Measurements from ENCODE around the gene LRRC14B. TPM values are rescaled to one million over a fixed set of nuclear protein-coding genes. Genes with fewer than 3 reads are reported as not detected.

LRRC14B gene
- polyA plus RNA-seq, 1 donor (not counting 4 experiments of a cell fraction or from before 2014, with no cell fraction given), result not detected

DNA sequence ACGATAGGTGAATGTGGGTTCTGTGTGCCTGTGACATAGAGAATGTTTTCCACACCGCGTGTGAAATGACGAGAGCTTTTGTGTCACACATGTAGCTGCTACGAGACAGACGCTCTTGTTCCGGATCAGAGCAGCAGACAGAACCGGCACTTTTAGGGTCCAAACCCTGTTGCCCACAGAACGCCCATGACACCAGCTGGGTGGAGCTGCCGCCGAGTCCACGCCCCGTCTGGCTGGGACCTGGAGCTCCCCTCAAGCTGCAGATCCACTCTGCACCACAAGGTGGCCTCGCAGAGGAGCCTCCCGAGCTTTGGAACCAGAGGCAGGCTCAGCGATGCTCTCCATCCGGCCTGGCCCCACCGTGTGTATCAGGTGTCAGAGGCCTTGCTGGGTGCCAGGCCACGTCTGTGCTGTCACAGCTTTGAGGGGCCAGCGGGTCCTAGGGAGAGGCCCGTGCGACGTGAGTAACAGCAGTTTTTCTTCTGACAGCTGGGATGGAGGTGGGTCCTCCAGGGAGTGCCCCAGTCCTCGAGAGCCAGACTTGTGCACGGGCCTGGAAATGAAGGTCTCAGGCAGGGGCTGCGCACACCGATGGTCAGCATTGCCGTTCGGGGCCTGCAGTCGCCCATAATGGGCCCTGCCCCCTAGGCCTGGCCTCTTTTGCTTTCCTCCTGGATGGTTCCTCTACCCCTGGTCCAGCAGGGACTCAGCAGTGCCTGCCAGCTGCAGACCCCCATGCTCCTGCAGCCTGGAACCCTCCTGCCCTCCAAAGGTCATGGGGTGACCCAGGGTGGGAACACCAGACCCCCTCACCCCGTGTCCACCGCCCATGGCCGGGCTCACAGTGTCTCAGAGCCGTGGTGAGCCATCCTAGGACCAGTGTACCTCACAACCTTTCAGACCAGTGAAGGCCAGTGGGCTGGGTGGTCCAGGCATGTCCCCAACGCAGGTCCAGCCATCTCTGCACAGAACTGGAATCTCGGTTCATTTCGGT is 2.5 kb upstream of the LRRC14B start:
- H3K27ac ChIP-seq (ENCODE audit: control insufficient read depth, insufficient read depth, low read length), result no peak overlapping the region
- H3K4me1 ChIP-seq (ENCODE audit: control insufficient read depth, extremely low read depth, insufficient read depth, low read length), result peaks cover 2% of the 10 kb centered on the region
- H3K9me1 ChIP-seq (ENCODE audit: control insufficient read depth, extremely low read depth, insufficient read depth, low read length), result no peaks in the 10 kb centered on the region
- FAIRE-seq (peak; percentile 62), DNase-seq (ENCODE audit: low read depth, low spot score) (peak; percentile 33)
- peaks cover 4% of the 10 kb centered on the region for H4K20me1 ChIP-seq (ENCODE audit: control insufficient read depth, extremely low read depth, insufficient read depth, low read length)
- H3K79me2 ChIP-seq (ENCODE audit: control insufficient read depth, insufficient read depth, low read length), result no peaks in the 10 kb centered on the region
- H3K9me3 ChIP-seq (ENCODE audit: control insufficient read depth, low read depth, low read length), result no peaks in the 10 kb centered on the region
- peaks cover 45% of the 10 kb centered on the region for H3K27me3 ChIP-seq (ENCODE audit: control insufficient read depth, extremely low read depth, insufficient read depth, low read length)
- dilution Hi-C loops (cut with MboI; ENCODE audit: extremely low pct_ligation_motif_present, low sequenced_read_pairs), result no loop called here
- TF ChIP-seq, protein P1, sequence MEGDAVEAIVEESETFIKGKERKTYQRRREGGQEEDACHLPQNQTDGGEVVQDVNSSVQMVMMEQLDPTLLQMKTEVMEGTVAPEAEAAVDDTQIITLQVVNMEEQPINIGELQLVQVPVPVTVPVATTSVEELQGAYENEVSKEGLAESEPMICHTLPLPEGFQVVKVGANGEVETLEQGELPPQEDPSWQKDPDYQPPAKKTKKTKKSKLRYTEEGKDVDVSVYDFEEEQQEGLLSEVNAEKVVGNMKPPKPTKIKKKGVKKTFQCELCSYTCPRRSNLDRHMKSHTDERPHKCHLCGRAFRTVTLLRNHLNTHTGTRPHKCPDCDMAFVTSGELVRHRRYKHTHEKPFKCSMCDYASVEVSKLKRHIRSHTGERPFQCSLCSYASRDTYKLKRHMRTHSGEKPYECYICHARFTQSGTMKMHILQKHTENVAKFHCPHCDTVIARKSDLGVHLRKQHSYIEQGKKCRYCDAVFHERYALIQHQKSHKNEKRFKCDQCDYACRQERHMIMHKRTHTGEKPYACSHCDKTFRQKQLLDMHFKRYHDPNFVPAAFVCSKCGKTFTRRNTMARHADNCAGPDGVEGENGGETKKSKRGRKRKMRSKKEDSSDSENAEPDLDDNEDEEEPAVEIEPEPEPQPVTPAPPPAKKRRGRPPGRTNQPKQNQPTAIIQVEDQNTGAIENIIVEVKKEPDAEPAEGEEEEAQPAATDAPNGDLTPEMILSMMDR (optimal IDR thresholded peaks at IDR 0.05 in 1 of 3, IDR thresholded peaks at IDR 0.05 in 1 of 3, conservative IDR thresholded peaks at IDR 0.05 in 1 of 3; ENCODE audit: extremely low read depth in 1 of 3, insufficient read depth in 2 of 3, low read length in 3 of 3), result peak; percentile 87 to 97 (median 93)
- TF ChIP-seq EZH2 (IDR thresholded peaks at IDR 0.05; ENCODE audit: low read length), result no peak
- H3K9ac ChIP-seq (ENCODE audit: control insufficient read depth, extremely low read depth, insufficient read depth, low read length), result no peak overlapping the region
- H3K4me2 ChIP-seq (ENCODE audit: control insufficient read depth, extremely low read depth, insufficient read depth, low read depth, low read length), result peak overlapping the region; percentile 68
- H3K36me3 ChIP-seq (ENCODE audit: control insufficient read depth in 2 of 2, extremely low read depth in 1 of 2, insufficient read depth in 2 of 2, low read length in 2 of 2), result no peaks in the 10 kb centered on the region
- H2AFZ ChIP-seq (ENCODE audit: control insufficient read depth, low read length), result peak overlapping the region; percentile 59
- H3K4me3 ChIP-seq (ENCODE audit: control insufficient read depth in 2 of 3, extremely low read depth in 1 of 3, insufficient read depth in 2 of 3, low read depth in 1 of 3, low read length in 3 of 3), result peak overlapping the region in 1 of 3 experiments; percentile 4

DNA sequence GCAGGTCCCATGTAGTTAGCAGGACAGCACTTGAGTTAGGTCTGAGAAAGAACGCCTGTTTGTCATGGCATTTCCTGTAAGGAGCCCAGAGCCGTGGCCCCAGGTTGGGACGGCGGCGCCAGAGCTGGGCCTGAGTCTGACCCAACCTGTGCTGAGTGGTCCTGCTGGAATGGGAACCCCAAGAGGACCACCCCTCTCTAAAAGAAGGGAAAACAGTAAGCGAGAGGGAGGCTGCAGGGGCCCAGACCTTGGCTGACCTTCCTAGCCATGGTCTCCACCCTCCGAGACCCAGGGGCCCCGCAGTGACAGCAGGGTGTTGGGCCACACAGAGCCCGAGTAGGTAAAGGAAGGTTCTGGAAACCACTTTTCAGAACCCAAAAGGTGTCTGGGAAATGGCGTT is 1.8 kb upstream of the LRRC14B start:
- dilution Hi-C loops (cut with MboI; ENCODE audit: extremely low pct_ligation_motif_present, low sequenced_read_pairs), result no loop called here
- Histone ChIP-seq H3K4me1 (ENCODE audit: control insufficient read depth, extremely low read depth, insufficient read depth, low read length) (peaks cover 2% of the 10 kb centered on the region), H3K9ac (ENCODE audit: control insufficient read depth, extremely low read depth, insufficient read depth, low read length) (no peak overlapping the region), H3K36me3 (ENCODE audit: control insufficient read depth in 2 of 2, extremely low read depth in 1 of 2, insufficient read depth in 2 of 2, low read length in 2 of 2) (no peaks in the 10 kb centered on the region), H3K27me3 (ENCODE audit: control insufficient read depth, extremely low read depth, insufficient read depth, low read length) (peaks cover 45% of the 10 kb centered on the region), H3K4me3 (ENCODE audit: control insufficient read depth in 2 of 3, extremely low read depth in 1 of 3, insufficient read depth in 2 of 3, low read depth in 1 of 3, low read length in 3 of 3) (no peak overlapping the region), H3K9me3 (ENCODE audit: control insufficient read depth, low read depth, low read length) (no peaks in the 10 kb centered on the region), H3K4me2 (ENCODE audit: control insufficient read depth, extremely low read depth, insufficient read depth, low read depth, low read length) (no peak overlapping the region), H3K9me1 (ENCODE audit: control insufficient read depth, extremely low read depth, insufficient read depth, low read length) (no peaks in the 10 kb centered on the region), H2AFZ (ENCODE audit: control insufficient read depth, low read length) (no peak overlapping the region), H3K79me2 (ENCODE audit: control insufficient read depth, insufficient read depth, low read length) (no peaks in the 10 kb centered on the region), H3K27ac (ENCODE audit: control insufficient read depth, insufficient read depth, low read length) (no peak overlapping the region), H4K20me1 (ENCODE audit: control insufficient read depth, extremely low read depth, insufficient read depth, low read length) (peaks cover 4% of the 10 kb centered on the region)
- TF ChIP-seq, protein P1 (optimal IDR thresholded peaks at IDR 0.05 in 1 of 3, IDR thresholded peaks at IDR 0.05 in 1 of 3, conservative IDR thresholded peaks at IDR 0.05 in 1 of 3; ENCODE audit: extremely low read depth in 1 of 3, insufficient read depth in 2 of 3, low read length in 3 of 3), result no peak
- no peak for TF ChIP-seq EZH2 (IDR thresholded peaks at IDR 0.05; ENCODE audit: low read length)
- DNase-seq (ENCODE audit: low read depth, low spot score), result no peak
- no peak for FAIRE-seq
